Measurements from ENCODE around the gene LYRM4. TPM values are rescaled to one million over a fixed set of nuclear protein-coding genes. Genes with fewer than 3 reads are reported as not detected.
A peak's percentile ranks its signal among the peaks of the same experiment; 100 is the strongest.

LYRM4 gene
- total RNA-seq, 1 experiment from 2014 or later, result 39.1 TPM

- no peak for DNase-seq (ENCODE audit: low read depth)
- in situ Hi-C loops (cut with HindIII; ENCODE audit: low pct_unique_long_range_greater_than_20kb, low sequenced_read_pairs), result no loop called here
Measured at GRCh38 chr6:5215799-5216198, 45.0 kb downstream of the LYRM4 start.

- DNase-seq (ENCODE audit: low read depth), result peak; percentile 33
- in situ Hi-C loops (cut with HindIII; ENCODE audit: low pct_unique_long_range_greater_than_20kb, low sequenced_read_pairs), result no loop called here
Measured at GRCh38 chr6:5215159-5215558, 45.6 kb downstream of the LYRM4 start.

GRCh38 chr6:5214570-5215052 lies 46.1 kb downstream of the LYRM4 start:
- DNase-seq (ENCODE audit: low read depth), result peak; percentile 30
- in situ Hi-C loops (cut with HindIII; ENCODE audit: low pct_unique_long_range_greater_than_20kb, low sequenced_read_pairs), result no loop called here

- peak; percentile 15 for DNase-seq (ENCODE audit: low read depth)
- in situ Hi-C loops (cut with HindIII; ENCODE audit: low pct_unique_long_range_greater_than_20kb, low sequenced_read_pairs), result no loop called here
Measured at GRCh38 chr6:5213836-5214235, 46.9 kb downstream of the LYRM4 start.

- no peak for DNase-seq (ENCODE audit: low read depth)
- in situ Hi-C loops (cut with HindIII; ENCODE audit: low pct_unique_long_range_greater_than_20kb, low sequenced_read_pairs), result no loop called here
Measured at GRCh38 chr6:5211492-5211891, 49.3 kb downstream of the LYRM4 start.

GRCh38 chr6:5208471-5208971 lies 52.2 kb downstream of the LYRM4 start:
- no peak for DNase-seq (ENCODE audit: low read depth)
- in situ Hi-C loops (cut with HindIII; ENCODE audit: low pct_unique_long_range_greater_than_20kb, low sequenced_read_pairs), result no loop called here

GRCh38 chr6:5208057-5208456 lies 52.7 kb downstream of the LYRM4 start:
- in situ Hi-C loops (cut with HindIII; ENCODE audit: low pct_unique_long_range_greater_than_20kb, low sequenced_read_pairs), result no loop called here
- no peak for DNase-seq (ENCODE audit: low read depth)

GRCh38 chr6:5206920-5207561 lies 53.7 kb downstream of the LYRM4 start:
- in situ Hi-C loops (cut with HindIII; ENCODE audit: low pct_unique_long_range_greater_than_20kb, low sequenced_read_pairs), result no loop called here

GRCh38 chr6:5205877-5206850 lies 54.6 kb downstream of the LYRM4 start:
- in situ Hi-C loops (cut with HindIII; ENCODE audit: low pct_unique_long_range_greater_than_20kb, low sequenced_read_pairs), result no loop called here
- DNase-seq (ENCODE audit: low read depth), result no peak

More at GRCh38 chr6:5206920-5207561, 53.7 kb downstream of the LYRM4 start:
- no peak for DNase-seq (ENCODE audit: low read depth)

- in situ Hi-C loops (cut with HindIII; ENCODE audit: low pct_unique_long_range_greater_than_20kb, low sequenced_read_pairs), result no loop called here
- DNase-seq (ENCODE audit: low read depth), result no peak
Measured at GRCh38 chr6:5205035-5205507, 55.7 kb downstream of the LYRM4 start.

GRCh38 chr6:5204376-5204775 lies 56.4 kb downstream of the LYRM4 start:
- no peak for DNase-seq (ENCODE audit: low read depth)
- in situ Hi-C loops (cut with HindIII; ENCODE audit: low pct_unique_long_range_greater_than_20kb, low sequenced_read_pairs), result no loop called here

GRCh38 chr6:5203546-5203945 lies 57.2 kb downstream of the LYRM4 start:
- in situ Hi-C loops (cut with HindIII; ENCODE audit: low pct_unique_long_range_greater_than_20kb, low sequenced_read_pairs), result no loop called here
- DNase-seq (ENCODE audit: low read depth), result no peak

GRCh38 chr6:5202941-5203340 lies 57.8 kb downstream of the LYRM4 start:
- DNase-seq (ENCODE audit: low read depth), result no peak
- in situ Hi-C loops (cut with HindIII; ENCODE audit: low pct_unique_long_range_greater_than_20kb, low sequenced_read_pairs), result no loop called here

GRCh38 chr6:5202206-5202605 lies 58.5 kb downstream of the LYRM4 start:
- no peak for DNase-seq (ENCODE audit: low read depth)
- in situ Hi-C loops (cut with HindIII; ENCODE audit: low pct_unique_long_range_greater_than_20kb, low sequenced_read_pairs), result no loop called here

- DNase-seq (ENCODE audit: low read depth), result no peak
- in situ Hi-C loops (cut with HindIII; ENCODE audit: low pct_unique_long_range_greater_than_20kb, low sequenced_read_pairs), result no loop called here
Measured at GRCh38 chr6:5201271-5201670, 59.5 kb downstream of the LYRM4 start.

- in situ Hi-C loops (cut with HindIII; ENCODE audit: low pct_unique_long_range_greater_than_20kb, low sequenced_read_pairs), result no loop called here
Measured at GRCh38 chr6:5199702-5200101, 61.0 kb downstream of the LYRM4 start.

GRCh38 chr6:5199283-5199682 lies 61.5 kb downstream of the LYRM4 start:
- no peak for DNase-seq (ENCODE audit: low read depth)
- in situ Hi-C loops (cut with HindIII; ENCODE audit: low pct_unique_long_range_greater_than_20kb, low sequenced_read_pairs), result no loop called here

More at GRCh38 chr6:5199702-5200101, 61.0 kb downstream of the LYRM4 start:
- no peak for DNase-seq (ENCODE audit: low read depth)

GRCh38 chr6:5197084-5197483 lies 63.7 kb downstream of the LYRM4 start:
- no peak for DNase-seq (ENCODE audit: low read depth)
- in situ Hi-C loops (cut with HindIII; ENCODE audit: low pct_unique_long_range_greater_than_20kb, low sequenced_read_pairs), result no loop called here
